Epidermal melanocyte (primary cell): ENCODE measurements around the gene CCNC.
"Not testable (repeated sequence)": the region's sequence is repeated elsewhere in the genome, so short reads cannot be mapped to it uniquely, and the experiment has no call there.

Source experiments
- DNase-seq: peaks from one replicate; pipeline ENCODE4 v3.0.0; 2011; ENCODE audit warnings: low spot score; ENCODE audit not compliant: insufficient read length

The CCNC gene

DNA sequence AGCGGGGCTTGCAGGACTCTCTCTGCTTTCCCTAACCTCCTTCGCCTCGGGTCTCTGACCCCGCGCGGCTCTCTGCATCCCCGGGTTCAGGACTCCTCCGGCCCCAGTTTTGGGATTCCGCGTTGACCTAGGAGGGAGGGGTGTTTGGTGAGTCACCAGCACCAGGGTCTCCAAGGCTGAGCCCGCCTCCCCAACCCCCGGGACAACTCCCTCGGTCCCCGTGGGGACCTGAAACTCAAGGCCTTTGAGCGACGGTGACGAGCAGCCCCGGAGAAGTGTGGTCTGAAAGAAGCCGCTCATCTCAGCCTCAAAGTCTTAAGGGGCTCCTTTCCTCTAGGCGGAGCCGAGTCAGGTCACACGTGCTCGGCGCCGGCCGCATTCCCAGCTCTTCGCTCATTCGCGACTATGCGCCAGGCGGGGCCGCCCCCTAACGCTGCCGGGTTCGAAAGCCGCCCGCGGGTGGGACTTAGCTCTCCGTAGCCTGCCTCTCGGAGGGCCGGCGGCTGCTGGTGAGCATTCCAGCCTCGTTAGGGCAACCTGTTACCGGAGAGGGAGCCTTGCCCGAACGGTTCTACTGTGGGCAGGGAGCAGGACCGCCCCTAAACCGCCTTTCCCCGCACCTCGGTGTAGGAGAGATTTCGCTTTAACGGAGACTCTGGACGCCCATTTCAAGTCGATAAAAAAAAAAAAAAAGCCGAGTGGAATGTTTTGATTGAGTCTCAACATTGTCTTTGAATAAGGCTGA is 35.1 kb upstream of the CCNC start:
- no peak for DNase-seq

DNA sequence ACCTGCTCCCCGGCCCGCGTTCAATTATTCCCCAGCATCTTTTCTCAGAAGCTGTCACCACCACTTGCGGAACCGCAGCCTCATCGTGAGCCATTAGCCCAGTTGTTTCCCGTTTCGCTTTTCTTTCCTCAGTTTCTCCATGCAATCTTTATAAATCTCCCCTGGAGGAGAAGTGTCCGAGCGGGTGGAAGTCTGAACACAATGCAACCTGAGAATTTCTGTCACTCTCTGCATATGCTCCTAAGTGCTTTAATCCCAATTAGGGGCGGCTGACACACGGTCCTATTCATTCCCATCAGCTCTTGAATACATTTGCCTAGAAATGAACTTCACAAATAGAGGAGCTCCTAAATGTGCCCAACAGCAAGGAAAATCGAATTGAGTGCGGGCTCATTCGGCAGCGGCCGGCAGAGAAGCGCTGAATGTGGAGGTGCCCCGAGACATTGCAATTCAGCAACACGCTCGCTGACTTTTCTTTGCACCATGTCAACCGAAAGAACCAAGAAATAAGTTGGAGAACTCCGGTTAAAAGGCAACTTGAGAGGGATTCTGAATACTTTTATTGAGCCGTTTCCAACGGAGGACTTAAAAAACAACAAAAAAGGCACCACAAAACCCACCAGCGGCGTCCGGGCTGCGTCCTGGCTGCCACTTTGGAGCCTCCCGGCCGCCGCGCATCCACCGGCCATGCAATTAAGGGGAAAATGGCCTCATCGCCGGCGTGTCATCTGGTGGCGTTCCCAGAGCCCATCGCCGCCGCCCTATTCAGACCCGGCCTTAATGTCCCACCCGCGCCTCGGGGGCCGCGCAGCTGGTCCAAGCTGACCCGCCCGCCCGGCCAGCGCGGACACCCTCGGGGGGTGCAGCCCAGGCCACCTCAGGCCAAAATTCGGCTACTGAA is 34.3 kb upstream of the CCNC start:
- no peak for DNase-seq

GRCh38 chr6:99594696-99595095 is 26.2 kb upstream of the CCNC start:
- not testable (repeated sequence) for DNase-seq

DNA sequence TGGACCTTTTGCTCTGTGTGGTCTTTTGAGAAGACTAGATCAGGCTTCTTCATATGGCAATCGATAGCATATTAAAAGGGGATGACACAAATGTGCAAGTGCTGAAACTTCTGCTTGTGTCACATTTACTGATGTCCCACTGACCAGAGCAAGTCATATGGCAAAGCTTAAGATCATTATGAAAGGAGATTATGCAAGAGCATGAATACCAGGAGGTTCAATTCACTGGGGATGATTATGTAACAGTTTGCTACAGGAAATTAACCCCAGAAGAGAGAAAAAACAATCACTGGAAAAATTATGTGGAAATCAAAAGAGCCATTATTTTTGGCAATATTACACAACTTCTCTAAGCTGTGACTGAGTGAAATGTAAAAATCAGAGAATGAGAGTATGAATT is 24.4 kb upstream of the CCNC start:
- DNase-seq: no peak

DNA sequence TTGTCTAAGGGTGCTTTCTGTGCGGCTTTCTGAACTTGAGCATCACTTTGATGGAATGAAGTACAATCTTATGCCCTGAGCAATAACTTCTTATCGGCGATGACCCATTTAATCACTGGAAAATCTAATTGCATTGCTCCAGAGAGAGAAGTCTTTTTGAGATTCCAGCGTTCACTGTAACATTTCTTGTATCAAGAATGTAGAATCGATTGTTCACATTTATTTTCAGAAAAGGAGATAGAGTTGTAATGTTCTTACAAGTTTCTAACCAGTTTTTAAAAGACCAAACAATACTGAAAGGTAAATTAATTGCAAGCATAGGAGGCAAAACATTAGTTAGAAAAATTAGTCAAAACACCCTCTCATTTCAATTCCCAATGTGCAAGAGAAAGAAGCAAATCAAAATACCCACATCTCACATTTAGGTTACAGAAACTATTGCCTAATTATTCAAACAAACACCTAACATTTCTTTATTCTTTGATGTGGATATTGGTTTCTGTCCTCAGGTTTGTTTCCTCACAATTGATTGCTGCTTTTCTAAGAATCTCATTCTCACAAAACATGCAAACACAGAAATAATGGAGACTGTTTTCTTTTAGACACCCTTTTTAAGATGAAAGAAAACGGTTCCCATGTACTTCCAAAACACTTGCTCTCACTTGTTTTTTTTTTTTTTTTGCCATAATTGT is 23.4 kb upstream of the CCNC start:
- DNase-seq: no peak

- no peak for DNase-seq
Observed at GRCh38 chr6:99590728-99591672, 22.5 kb upstream of the CCNC start.

GRCh38 chr6:99589907-99590493 is 21.5 kb upstream of the CCNC start:
- DNase-seq: no peak

GRCh38 chr6:99589290-99589672 is 20.8 kb upstream of the CCNC start:
- DNase-seq: no peak

DNA sequence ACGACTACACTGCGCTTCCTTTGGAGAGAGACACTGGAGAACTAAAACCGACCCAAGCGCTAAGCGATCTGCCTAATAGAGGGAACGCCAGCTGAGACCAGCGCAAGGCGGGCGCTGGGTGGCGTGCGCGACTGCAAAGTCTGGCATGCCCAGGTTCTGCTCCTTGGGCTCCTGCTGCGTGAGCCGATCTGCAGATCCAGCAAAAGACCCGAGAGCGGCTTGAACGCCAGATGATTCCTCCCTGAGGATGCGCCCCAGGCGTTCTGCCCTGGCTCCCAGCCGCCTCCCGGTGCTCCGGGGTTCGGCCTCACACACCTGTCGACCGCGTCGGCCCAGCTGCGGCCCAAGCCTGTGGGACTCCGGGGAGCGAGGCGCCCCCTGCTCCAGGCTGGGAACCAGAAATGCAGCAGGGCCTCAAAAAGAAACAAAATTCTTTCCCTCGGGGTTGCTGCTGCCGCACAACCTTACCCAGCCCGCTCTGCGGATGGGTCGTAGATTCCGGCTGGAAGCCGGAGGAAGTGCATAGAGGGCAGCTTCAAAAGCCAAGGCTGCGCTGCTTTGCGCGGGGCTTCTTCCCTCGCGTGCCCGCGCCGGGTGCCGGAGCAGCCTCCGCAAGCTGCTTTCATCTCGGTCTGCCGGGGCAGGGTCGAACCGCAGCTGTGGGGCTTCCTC is 20.3 kb upstream of the CCNC start:
- DNase-seq: peak; percentile 31

DNA sequence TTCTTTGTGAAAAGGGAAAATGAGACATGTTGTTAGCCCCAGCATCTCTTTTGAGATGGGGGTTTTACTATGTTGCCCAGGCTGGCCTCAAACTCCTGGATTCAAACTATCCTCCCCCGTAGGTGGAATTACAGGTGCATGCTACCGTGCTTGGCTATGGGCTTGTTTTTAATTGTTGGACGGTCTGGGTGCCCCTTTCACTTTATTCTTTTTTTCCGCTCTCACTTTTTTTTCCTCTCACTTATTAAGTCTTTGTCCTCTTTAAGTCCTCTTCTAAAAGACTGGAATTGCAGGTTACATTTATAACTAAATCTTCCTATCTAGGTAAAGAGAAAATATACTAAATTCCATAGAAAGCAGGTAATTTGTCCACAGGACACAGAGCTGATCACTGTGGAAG is 19.3 kb upstream of the CCNC start:
- no peak for DNase-seq

DNA sequence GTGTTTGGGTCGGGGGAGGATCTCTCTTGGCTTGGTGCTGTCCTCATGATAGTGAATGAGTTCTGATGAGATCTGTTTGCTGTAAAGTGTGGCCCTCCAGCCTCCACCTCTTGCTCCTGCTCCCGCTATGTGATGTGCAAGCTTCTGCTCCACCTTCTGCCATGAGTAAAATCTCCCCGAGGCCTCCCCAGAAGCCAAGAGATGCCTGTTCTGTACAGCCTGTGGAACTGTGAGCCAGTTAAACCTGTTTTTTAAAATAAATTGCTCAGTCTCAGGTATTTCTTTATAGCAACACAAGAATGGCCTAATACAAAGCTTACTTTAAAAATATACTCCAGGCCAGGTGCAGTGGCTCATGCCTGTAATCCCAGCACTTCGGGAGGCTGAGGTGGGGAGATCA is 11.3 kb upstream of the CCNC start:
- DNase-seq: no peak

- no peak for DNase-seq
Observed at GRCh38 chr6:99575544-99576227, 7.2 kb upstream of the CCNC start.

- no peak for DNase-seq
Observed at GRCh38 chr6:99573980-99574617, 5.6 kb upstream of the CCNC start.

- no peak for DNase-seq
Observed at GRCh38 chr6:99563056-99563723, 5.3 kb downstream of the CCNC start.

DNA sequence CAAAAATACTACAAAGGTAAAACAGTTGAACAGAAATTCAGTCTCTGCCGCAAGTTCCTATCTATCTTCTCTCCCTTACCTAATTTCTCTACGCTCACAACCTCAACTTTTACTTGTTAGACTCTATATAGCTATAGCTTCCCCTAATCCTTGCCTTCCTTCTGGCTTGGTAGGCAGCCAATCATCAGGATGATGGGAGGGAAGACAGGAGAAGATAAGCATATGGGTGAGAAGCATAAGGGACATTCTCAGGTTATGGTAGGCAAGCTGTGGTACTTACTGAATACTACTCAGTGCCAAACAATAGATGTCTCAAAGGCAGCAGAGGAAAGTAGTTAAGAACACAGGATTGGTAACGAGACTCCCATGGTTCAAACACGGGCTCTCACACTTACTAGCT is 7.8 kb downstream of the CCNC start:
- no peak for DNase-seq

GRCh38 chr6:99559057-99559456 is 9.4 kb downstream of the CCNC start:
- no peak for DNase-seq

GRCh38 chr6:99553888-99554287 is 14.6 kb downstream of the CCNC start:
- no peak for DNase-seq

- no peak for DNase-seq
Observed at GRCh38 chr6:99550046-99550748, 18.3 kb downstream of the CCNC start.
